ENCODE data around the gene LHFPL4.

DNA sequence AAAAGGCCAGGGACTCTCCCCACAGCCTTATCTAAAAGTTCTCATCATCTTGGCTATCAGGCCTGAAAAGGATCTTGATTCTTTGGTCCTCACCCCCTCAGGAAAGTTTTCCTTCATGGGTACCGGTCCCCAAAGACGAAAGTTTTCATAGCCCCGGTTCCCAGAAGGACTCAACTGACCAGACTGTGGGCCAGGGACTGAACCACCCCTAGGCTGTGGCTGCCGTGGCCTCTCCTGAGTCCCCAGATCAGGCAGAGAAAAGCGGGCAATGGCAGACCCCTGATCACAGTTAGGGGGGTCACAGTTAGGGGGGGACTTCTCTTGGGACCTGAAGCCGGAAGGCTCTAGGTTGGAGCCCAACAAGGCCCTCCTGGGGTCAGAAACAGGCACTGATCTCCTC, 54.8 kb downstream of the LHFPL4 start:
- TF ChIP-seq POLR2A (IDR thresholded peaks at IDR 0.05; ENCODE audit: extremely low read depth, insufficient read length) (no peak), CTCF (IDR thresholded peaks at IDR 0.05; ENCODE audit: low read depth, low read length) (no peak), MYC (IDR thresholded peaks at IDR 0.05; ENCODE audit: low read depth, low read length) (no peak)
- TF ChIP-seq, protein P1, sequence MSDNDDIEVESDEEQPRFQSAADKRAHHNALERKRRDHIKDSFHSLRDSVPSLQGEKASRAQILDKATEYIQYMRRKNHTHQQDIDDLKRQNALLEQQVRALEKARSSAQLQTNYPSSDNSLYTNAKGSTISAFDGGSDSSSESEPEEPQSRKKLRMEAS (IDR thresholded peaks at IDR 0.05; ENCODE audit: low read depth, low read length), result no peak
